Embryonic facial prominence (tissue), 1 donor: ENCODE measurements around the gene XYLT2.
"Not testable (repeated sequence)": the region's sequence is repeated elsewhere in the genome, so short reads cannot be mapped to it uniquely, and the experiment has no call there.

Source experiments
- DNase-seq: peaks from one replicate; pipeline ENCODE4 v3.0.0-alpha.2; 2016; ENCODE audit errors: extremely low spot score

XYLT2 gene

DNA sequence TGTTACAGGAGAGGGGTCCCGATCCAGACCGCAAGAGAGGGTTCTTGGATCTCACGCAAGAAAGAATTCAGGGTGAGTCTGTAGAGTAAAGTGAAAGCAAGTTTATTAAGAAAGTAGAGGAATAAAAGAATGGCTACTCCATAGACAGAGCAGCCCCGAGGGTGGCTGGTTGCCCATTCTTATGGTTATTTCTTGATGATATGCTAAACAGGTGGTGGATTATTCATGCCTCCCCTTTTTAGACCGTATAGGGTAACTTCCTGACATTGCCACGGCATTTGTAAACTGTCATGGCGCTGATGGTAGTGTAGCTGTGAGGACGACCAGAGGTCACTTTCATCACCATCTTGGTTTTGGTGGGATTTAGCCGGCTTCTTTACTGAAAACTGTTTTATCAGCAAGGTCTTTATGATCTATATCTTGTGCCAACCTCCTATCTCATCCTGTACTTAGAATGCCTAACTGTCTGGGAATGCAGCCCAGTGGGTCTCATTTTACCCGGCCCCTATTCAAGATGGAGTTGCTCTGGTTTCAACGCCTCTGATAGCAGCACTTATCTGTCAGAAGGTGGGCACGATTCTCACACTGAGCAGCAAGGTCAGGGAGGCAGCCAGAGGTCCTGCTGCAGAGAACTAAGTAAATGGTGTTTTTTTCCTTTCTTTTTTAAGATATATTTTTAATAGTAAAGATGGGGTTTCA lies 26.5 kb upstream of the XYLT2 start:
- no peak for DNase-seq

DNA sequence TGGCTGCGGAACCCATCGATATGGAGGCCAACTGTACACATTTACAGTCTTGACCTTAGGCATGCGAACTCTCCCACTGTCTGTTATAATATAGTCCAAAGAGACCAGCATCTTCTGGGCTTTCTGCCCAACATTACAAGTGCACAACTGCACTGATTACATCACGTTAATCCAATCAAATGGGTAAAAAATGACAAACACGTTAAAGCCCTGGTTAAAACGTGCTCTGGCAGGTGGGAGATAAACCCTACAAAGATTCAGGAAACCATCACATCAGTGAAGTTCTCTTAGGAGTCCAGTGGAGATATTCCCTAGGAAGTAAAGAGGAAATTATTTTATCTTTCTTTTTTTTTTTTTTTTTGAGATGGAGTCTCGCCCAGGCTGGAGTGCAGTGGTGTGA lies 23.7 kb upstream of the XYLT2 start:
- no peak for DNase-seq

DNA sequence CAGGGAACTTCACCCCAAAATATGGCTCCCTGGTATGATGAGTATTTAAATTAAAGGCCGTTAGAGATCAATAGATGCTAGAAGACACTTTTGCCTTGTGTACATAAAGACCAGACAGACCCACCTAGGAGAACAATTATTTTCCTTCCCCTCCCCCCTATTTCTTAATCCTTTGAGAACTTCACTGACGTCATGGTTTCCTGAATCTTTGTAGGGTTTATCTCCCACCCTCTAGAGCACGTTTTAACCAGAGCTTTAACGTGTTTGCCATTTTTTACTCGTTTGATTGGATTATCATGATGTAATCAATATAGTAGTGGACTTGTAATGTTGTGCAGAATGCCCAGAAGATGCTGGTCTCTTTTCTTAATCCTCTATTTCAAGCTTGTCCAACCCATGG lies 22.9 kb upstream of the XYLT2 start:
- DNase-seq: no peak

DNA sequence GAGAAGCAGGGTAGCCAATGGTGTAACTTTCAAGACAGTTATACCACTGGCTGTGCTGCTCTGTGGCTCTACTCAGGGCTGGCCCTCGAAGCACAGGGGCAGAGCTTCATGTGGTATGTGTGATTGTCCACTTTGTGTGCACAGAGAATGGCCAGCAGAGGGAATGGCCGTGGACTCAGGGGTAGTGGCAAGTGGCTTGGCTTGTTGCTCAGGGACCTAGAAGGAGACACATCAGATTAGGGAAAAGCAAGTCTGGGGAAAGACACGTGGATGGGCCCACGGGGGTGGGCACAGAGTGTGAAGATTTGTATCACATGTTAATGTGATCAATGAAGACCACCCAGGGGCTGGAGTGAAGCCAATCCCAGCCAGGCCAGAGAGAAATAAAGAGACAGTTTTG lies 20.0 kb upstream of the XYLT2 start:
- no peak for DNase-seq

DNA sequence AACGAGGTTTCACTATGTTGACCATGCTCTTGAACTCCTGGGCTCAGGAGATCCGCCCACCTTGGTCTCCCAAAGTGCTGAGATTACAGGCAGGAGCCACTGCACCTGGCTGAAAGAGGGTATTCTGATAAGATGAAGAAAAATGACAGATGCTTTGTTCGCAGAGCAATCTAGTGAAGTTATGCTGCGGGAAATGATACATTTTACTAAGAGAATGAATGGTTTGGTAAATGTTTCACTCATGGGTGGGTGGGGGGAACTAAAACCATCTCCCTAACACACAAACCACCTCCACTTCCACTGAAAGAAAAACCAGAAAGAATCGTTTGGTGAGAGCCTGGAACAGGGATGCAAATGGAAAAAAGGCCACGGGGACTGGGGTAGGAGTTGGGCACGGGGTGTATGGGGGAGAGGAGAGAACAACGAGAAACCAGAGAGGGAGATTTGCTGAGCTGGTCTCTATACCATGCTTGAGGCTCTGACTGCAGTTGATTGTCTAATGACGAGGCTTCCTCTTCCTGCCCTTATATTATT lies 19.0 kb upstream of the XYLT2 start:
- DNase-seq: no peak

DNA sequence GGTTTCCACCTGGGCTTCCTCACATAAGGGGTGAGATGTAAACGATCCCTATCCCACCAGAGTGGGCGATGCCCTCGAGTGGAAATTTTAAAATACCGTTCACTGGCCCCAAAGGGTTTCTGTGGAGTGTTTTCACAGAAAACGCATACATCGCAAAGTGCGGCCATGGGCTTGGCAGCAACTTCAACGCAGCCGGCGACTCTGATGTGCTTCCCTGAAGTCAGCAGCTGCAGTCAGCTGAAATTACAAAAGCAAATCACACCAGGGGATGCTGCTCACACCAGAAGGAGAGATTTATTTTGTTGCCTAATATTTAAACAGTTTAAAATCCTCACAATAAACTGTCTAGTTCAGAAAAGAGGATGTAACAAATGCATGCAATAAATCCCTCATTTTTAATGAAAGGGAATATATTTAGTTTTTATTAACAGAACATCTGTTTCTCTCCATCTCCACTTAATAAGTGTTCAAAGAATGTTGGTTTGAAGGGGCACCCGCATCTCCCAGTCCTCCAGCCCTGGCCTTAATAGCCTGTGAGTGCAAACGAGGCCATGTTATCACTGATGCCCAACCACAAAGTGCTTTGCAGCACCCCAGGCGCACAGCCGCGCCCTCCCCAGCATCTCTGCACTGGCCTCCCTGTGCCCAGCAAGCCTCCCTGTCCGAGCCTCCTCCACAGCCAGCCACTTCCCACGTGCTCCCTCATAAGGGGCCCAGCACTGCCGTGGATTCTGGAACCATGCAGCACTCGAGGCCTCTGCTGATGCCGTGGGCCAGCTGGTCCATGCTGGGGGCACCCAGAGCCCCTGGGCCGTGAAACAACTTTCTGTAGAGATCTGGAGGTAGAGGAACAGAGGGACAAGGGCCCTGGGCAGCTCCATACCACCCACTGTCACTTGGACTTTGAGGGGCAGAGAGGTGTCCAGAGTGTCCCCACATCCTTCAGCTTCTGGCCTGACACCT lies 17.3 kb upstream of the XYLT2 start:
- DNase-seq: no peak

DNA sequence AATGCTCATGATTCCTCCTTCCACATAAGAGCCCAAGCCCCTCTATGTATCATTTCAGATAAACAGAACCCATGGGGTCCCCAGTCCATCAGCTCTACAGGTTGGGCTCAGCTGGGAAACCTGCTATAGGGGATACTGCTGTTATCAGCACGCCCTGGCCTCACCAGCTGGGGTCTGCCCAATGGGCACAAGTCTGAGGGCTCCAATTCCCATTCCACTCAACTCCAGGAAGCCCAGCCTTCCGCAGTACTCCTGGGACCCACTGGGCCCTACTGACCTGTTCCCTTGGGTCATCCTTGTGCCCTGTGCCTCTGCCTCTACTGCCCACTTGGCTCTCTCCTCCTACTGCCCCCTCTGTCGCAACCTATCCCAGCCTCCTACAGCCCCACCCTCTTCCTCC lies 16.2 kb upstream of the XYLT2 start:
- no peak for DNase-seq

DNA sequence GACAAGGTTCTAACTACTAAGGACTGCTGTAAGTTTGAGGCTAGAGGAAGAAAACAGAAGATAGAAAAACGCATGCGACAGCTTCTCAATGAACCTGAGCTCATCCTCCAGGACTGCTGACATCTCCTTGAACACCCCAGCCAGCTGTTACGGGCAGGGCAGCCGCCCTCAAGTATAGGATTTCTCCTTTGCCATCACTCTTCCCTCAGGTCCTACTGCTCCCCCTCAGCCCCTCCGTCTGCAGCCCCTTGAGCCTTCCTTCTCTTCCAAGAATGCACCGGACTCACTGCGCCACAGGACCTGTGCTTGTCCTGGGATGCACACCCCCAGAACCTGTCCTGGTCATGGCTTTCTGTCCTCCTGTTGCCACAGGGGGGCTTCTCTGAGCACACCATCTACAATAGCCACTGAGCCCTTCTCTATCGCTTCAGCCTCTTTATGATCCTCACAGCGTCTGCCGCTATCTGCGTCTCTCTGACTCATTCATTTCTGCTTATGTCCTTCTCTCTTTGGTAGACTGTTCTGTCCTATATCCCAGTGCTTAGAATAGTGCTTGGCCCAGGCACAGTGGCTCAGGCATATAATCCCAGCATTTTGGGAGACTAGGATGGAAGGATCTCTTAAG lies 15.7 kb upstream of the XYLT2 start:
- DNase-seq: no peak

DNA sequence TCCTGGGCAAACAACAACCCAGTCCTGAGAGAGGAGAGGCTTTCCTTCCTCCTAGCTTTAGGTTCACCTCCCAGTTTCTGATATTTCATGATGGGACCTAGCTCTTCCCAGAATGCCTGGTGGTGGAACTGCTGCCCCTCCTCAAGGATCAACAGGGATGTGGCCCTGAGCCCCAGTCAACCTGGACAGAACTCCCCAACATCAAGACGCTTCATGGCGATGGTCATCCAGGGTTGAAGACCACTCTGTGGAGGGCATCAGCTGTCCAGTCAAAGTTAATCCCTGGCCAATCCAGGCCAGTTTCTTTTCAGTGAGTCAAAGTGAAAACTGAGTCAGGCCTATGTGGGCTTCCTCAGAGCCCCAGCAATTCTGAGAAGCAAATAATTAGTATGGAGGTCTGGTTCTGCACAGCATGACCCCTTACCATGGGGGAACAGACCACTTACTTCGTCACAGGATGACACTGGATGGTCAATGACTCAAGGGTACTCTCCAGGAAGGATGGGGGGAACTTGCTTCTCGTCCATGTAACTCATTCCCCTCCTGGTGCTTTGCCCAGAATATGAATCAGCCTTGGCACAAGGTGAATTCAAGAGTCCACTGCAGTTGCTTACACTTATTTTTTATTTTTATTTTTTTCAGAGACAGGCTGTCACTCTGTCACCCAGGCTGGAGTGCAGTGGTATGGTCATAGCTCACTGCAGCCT lies 14.7 kb upstream of the XYLT2 start:
- no peak for DNase-seq

DNA sequence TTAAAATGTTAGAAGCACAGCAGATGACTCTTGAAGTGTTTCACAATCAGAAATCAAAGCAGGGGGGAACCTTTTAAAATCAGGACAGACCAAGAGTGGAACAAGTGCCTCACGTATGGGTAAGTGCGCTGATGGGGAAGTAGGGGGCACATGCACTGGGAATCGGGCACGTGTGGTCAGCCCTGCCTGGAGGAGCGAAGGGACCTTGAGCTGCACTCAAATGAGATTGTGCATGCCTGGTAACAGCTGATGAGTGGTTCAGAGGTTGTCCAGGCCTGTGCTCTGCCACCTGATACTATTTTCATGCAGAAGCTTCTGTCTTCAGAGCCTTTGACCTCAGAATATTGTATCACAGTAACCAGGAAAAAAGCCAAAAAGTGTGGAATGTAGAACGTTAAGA lies 13.7 kb upstream of the XYLT2 start:
- DNase-seq: no peak

DNA sequence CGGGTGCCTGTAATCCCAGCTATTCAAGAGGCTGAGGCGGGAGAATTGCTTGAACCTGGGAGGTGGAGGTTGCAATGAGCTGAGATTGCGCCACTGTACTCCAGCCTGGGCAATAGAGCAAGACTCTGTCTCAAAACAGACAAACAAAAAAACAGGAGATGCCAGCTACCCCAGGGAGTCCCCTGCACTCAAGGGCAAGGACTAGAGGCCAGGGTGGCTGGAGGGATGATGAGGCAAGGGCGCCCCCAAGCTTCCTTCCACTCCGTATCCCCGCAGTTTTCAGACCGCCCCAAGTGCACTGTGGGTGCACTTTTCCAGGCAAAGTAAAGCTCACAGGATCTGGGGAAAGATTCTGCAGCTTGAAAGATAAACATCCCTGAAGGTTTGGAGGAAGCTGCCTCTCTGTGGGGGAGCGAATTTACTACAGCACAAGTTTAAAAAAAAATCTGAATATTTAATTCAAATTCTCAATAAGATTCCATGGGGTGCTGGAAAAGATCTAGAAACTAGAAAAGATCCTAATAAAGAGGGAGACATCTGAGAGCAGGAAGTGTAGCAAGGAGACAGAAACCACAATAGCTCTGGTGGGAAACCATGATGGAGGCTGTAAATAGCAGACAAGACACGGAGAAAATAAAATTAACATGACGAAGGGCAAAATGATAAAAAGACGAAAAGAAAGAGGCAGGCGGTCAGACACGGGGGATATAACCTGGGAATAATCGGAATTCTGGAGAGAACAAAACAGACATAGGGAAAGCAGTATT lies 12.5 kb upstream of the XYLT2 start:
- not testable (repeated sequence) for DNase-seq

DNA sequence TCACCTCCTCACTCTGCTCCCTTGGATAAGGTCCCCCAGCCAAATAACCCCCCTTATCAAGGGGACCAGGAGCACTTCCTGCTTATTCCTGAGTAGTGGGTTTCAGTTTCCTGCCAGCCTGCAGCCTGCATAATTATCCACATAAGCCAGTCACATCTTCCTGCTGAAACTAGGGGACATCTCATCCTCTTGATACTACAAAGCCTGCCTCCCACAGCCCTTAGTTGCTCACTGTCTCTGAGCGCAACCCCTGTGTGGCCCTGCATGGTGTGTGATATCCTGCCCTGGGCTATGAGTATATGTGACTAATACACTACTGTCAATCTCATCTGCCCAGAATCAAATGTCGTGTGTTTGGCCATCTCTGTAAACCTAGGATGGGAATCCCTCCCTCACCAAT lies 8.0 kb upstream of the XYLT2 start:
- DNase-seq: no peak

DNA sequence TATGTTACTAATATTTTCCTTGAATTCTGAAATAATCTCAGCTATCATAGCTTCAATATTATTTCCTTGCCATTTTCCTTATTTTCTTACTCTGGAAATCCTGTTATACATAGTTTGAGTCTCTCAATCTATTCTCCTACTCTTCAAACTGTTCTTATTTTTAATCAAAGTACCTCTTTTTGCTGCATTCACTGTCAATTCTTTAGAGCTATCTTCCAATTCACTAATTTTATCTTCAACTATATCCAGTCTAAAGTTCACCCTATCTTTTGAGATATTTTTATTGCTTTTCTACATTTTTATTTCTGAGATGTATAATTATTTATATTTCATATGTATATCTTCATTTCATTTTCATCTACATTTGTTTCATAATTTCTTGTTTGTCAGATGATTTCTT lies 7.3 kb upstream of the XYLT2 start:
- no peak for DNase-seq

DNA sequence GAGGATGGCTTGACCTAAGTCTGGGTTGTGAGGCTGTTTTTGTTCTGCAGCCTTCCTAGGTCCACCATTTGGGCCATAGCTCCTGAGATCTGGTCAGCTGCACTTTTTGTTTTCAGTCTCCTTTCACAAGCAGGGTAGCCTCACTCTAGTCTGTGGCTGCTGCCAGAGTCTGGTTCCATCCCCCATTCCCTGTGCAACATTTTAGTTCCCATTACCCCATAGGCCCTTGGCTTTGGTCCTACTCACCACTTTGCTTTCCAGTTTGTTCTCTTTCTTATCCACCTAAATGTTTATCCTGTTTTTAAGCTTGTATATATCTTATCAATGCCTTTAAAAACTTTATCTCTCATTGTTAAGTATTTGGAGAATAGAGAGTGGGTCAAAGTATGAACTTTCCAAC lies 6.5 kb upstream of the XYLT2 start:
- no peak for DNase-seq

DNA sequence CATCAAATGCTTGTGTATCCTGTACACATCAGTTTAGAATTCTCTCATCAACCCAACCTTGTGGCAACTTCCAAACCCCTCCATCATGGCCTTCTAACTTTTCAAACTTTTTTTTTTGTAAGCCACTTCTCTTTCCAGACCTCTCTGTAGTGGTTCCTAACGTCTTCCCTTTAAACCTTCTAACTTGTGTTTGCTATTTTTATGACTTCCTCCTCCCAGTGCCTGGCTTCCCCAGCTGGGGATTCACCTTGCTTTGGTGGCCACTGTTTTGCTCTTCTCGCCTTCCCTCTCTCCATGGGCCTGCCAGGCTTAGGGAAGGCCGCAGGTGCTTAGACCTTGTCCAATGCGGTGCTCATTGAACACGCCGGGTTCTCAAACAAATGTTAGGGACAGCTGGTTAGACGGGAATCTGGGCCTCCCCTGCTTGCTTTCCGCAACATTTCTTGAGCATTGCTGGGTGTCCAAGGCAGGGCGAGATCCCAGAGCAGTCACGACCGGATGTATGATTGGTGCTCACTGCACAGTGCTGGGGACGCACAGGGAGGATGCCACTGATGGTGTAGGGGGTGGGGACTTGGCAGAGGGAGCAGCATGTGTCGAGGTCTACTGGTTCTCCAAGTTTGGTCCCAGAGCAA lies 1.1 kb upstream of the XYLT2 start:
- DNase-seq: no peak

DNA sequence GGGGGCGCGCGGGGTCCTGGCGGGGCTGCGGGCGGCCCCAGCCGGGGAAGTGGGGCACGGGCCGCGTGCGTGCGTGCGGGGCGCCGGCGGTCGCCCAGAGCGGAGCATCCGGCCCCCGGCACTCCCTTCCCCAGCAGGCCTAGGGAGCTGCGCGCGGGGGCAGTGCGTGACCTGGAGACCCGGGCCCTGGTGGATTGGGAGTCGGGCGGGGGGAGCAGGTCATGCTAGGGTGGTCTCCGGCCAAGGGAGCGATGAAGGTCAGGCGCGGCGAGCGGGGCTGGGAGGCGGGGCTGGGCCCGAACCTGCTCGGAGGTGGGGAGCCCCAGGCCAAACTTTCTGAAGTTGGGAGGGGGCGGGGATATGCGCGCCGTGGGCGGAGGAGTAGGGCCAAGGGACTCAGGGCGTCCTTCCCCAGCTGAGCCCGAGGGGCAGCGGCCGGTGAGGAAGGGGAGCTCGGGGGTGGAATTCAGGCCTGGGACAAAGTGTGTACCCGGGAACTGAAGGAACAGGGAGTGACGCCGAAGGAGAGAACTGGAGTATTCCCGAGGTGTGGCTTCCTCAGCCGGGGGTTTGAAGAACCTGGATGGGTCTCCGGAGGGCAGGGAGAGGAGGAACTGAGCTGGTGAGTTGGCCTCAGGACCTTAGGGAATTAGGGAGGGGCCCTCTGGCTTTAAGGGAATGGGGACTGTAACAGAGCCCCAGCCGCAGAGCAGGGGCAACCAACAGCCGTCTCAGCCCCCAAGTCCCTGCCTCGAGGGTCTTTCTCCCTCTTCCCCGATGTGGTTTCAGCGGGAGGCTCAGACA lies 589 bp downstream of the XYLT2 start:
- DNase-seq: no peak

DNA sequence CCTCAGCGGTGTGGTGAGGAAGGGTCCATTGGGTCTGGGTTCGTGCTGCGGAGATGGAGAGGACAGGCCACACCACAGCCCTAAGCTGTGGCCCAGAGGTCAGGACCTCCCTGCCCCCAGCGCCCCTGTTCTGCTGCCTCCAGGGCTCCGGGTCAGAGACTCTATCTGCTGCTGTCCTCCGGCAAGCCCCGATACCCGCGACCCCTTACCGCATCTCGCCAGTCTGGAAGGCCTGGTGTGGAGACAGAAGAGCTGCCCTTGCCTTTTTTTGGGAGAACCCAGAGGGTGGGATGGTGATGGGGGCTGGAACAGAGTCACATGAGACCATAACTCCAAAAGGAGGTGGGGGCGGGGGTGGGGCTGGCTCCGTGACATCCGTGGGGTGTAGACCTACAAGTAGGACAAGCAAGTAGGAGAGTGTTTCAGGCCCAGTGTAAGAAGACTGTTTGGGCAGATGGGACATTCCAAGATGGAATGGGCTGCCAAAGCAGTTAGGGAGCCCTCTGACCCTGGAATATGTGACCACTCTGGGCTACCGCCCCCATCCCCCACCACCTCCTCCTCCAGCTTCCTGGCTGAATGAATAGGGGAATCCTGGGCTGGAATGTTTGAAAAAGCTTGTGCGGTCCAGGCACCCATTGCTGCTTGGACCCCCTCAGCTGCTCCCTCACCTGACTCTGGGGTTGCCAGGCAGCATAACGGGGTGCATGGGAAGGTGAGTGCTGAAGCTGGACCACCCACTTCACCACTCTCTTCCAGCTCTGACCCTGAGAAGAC lies 1.4 kb downstream of the XYLT2 start:
- DNase-seq: no peak

DNA sequence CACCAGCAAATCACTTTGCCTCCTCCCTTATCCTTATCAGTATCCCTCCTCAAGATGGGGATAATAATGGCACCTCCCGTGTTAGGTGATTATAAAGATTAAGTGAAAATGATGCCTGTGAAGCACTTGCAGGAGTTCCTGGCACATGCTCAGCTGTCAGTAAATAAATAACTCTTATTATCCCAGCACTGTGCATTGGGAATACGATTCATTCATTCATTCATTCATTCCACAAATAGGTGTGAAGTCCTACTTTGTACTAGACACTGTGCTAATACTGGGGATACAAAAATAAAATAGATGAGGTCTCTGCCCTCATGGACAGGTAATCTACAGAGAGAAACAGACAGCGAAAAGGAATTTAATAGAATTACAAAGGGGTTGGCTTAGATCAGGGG lies 2.0 kb downstream of the XYLT2 start:
- no peak for DNase-seq
